GM12878 (cell line): ENCODE measurements around the gene CFAP90. TPM values are rescaled to one million over a fixed set of nuclear protein-coding genes. Genes with fewer than 3 reads are reported as not detected.

ENCODE experiments used
- ATAC-seq: fragments of 200-7000 bp; cut with Tn5 transposase; 3 replicates; pipeline ENCODE4 v1.9.1; 2020; ENCODE audit warnings: mild to moderate bottlenecking, moderate library complexity
- BruUV-seq: library from RNA; stranded (reverse); fragments of 400-500 nt; replicated peaks from 2 replicates; lab custom pipeline; 2021; lab: Mats Ljungman, UMichigan
- CTCF ChIA-PET: fragments of 300-600 bp; sonication (Branson Sonifier 250); formaldehyde crosslinking; extraction: SDS; loops from one replicate; lab custom pipeline; 2021; ENCODE audit warnings: inconsistent platforms; lab: Yijun Ruan, JAX
- POLR2A ChIA-PET: fragments of 350-600 bp; formaldehyde crosslinking; extraction: SDS; loops from one replicate; lab custom pipeline; 2021; ENCODE audit warnings: inconsistent platforms; lab: Charles Lee
- RAD21 ChIA-PET: fragments of 300-600 bp; sonication (Branson Sonifier 250); formaldehyde crosslinking; loops from one replicate; lab custom pipeline; 2023; ENCODE audit warnings: antibody characterized with exemption; ENCODE audit not compliant: unreplicated experiment; lab: Charles Lee
- SMC1A ChIA-PET: fragments of 300-600 bp; sonication (Branson Sonifier 250); formaldehyde crosslinking; loops from one replicate; lab custom pipeline; 2023; ENCODE audit not compliant: unreplicated experiment, uncharacterized antibody; lab: Charles Lee
- DNase-seq: peaks from one replicate; pipeline ENCODE4 v3.0.0-alpha.2; 2011; ENCODE audit warnings: low read depth, low spot score
- FAIRE-seq: peaks from 3 replicates; lab custom pipeline; 2011; peaks lifted over from hg19 to GRCh38; lab: Jason Lieb, UNC
- H2AFZ ChIP-seq: 2 replicates; pipeline ENCODE4 v1.6.0; 2011; ENCODE audit warnings: low read depth, low read length, control low read depth; ENCODE audit not compliant: control insufficient read depth
- H3K27ac ChIP-seq: 2 replicates; pipeline ENCODE4 v1.5.1; 2011; ENCODE audit warnings: control low read depth; ENCODE audit not compliant: control insufficient read depth, insufficient read depth
- H3K27me3 ChIP-seq, 2 experiments: replicated peaks in 1 of 2; 2 replicates each; pipeline versions ENCODE4 v1.6.0 to v1.6.1; 2011; ENCODE audit warnings: low read length in 1 of 2; ENCODE audit not compliant: control insufficient read depth in 2 of 2, insufficient read depth in 2 of 2
- H3K36me3 ChIP-seq, 2 experiments: 2 replicates each; pipeline ENCODE4 v1.5.1; 2011; ENCODE audit warnings: low read length in 1 of 2; ENCODE audit not compliant: control insufficient read depth in 2 of 2, insufficient read depth in 2 of 2
- H3K4me1 ChIP-seq: 2 replicates; pipeline ENCODE4 v1.6.1; 2011; ENCODE audit warnings: mild to moderate bottlenecking, low read length, moderate library complexity, mixed read lengths; ENCODE audit not compliant: control insufficient read depth, insufficient read depth
- H3K4me2 ChIP-seq: 2 replicates; pipeline ENCODE4 v1.6.0; 2011; ENCODE audit warnings: control low read depth; ENCODE audit not compliant: control insufficient read depth, insufficient read depth
- H3K4me3 ChIP-seq: fragments of 200-600 bp; sonication (generic); 2 replicates; pipeline ENCODE4 v1.5.1; 2016
- H3K79me2 ChIP-seq: 2 replicates; pipeline ENCODE4 v1.6.0; 2011; ENCODE audit warnings: low read length; ENCODE audit not compliant: control insufficient read depth, insufficient read depth
- H3K9ac ChIP-seq: 2 replicates; pipeline ENCODE4 v1.8.0; 2011; ENCODE audit warnings: low read length, control low read depth, mixed read lengths; ENCODE audit not compliant: control insufficient read depth, insufficient read depth
- H3K9me3 ChIP-seq: replicated peaks from 3 replicates; pipeline ENCODE4 v1.5.1; 2011; ENCODE audit warnings: mild to moderate bottlenecking, low read length; ENCODE audit not compliant: control insufficient read depth, insufficient read depth
- H4K20me1 ChIP-seq: 2 replicates; pipeline ENCODE4 v1.6.0; 2011; ENCODE audit not compliant: control insufficient read depth, insufficient read depth
- EED ChIP-seq: sonication (generic); IDR thresholded peaks from 2 replicates; pipeline ENCODE4 v1.6.1; 2016; ENCODE audit warnings: antibody characterized with exemption, low read depth
- EP300 ChIP-seq, 2 experiments: fragments of 150-350 bp in 1 of 2; IDR thresholded peaks; 2 replicates each; pipeline ENCODE4 v1.6.1; 2011 to 2012; ENCODE audit warnings: low read depth in 2 of 2, low read length in 2 of 2, borderline replicate concordance in 1 of 2, improper control_type of control experiment in 1 of 2, inconsistent platforms in 1 of 2; ENCODE audit not compliant: control insufficient read depth in 1 of 2
- FOXK2 ChIP-seq: fragments of 450-650 bp; IDR thresholded peaks from 2 replicates; pipeline ENCODE4 v1.6.1; 2017; ENCODE audit warnings: mild to moderate bottlenecking, moderate library complexity
- GATAD2B ChIP-seq: fragments of 450-650 bp; conservative IDR thresholded peaks from 2 replicates; pipeline ENCODE4 v1.6.1; 2017; ENCODE audit warnings: low read depth, mild to moderate bottlenecking, moderate library complexity
- IKZF1 ChIP-seq: fragments of 450-650 bp; conservative IDR thresholded peaks from 2 replicates; pipeline ENCODE4 v1.6.1; 2017; ENCODE audit warnings: antibody characterized with exemption, mild to moderate bottlenecking
- NR2F1 ChIP-seq: fragments of 450-650 bp; conservative IDR thresholded peaks from 2 replicates; pipeline ENCODE4 v1.6.1; 2017; ENCODE audit warnings: mild to moderate bottlenecking
- PKNOX1 ChIP-seq: fragments of 450-650 bp; IDR thresholded peaks from 2 replicates; pipeline ENCODE4 v1.6.1; 2016; ENCODE audit warnings: mild to moderate bottlenecking
- RB1 ChIP-seq: fragments of 450-650 bp; formaldehyde crosslinking; IDR thresholded peaks from 2 replicates; pipeline ENCODE4 v1.6.1; 2017; ENCODE audit warnings: mild to moderate bottlenecking, borderline replicate concordance
- REST ChIP-seq: IDR thresholded peaks from 2 replicates; pipeline ENCODE4 v1.6.1; 2012; ENCODE audit warnings: mild to moderate bottlenecking, low read depth, low read length
- RFX5 ChIP-seq: IDR thresholded peaks from 2 replicates; pipeline ENCODE4 v1.6.1; 2011; ENCODE audit warnings: low read depth, low read length, improper control_type of control experiment
- WGBS: methylation state at CpG from one replicate; pipeline ENCODE4 v1.1.6; 2016; ENCODE audit warnings: low lambda C conversion rate; ENCODE audit not compliant: insufficient replicate concordance, insufficient coverage; ENCODE audit errors: missing lambda C conversion rate; 5-methylcytosine and 5-hydroxymethylcytosine counted together
- in situ Hi-C: fragments of 300-500 bp; cut with MboI; formaldehyde crosslinking; loops from 9 replicates; pipeline ENCODE4 v1.14.3; 2018; ENCODE audit warnings: mixed read lengths
- intact Hi-C: fragments of 100-400 bp; cut with micrococcal nuclease; formaldehyde crosslinking; loops from one replicate; pipeline ENCODE4 v1.14.2; 2022; ENCODE audit not compliant: unreplicated experiment
- polyA plus RNA-seq, 11 experiments: library from polyadenylated mRNA; depleted of rRNA in 4 of 11; unstranded in 6 of 11; stranded (reverse) in 5 of 11; fragments of >200 nt; fragmentation: Nextera tagmentation in 4 of 11; fragmentation: Illumina TruSeq in 1 of 11; extraction: Ambion mirVana in 4 of 11; extraction: Trizol in 1 of 11; gene quantifications; 1 replicate in 1 of 11; 2 replicates in 10 of 11; pipeline versions ENCODE4 v1.2.1 to v1.2.3, GENCODE V29; 2011 to 2016; ENCODE audit warnings: inconsistent platforms in 2 of 11, missing spikeins in 2 of 11, low read depth in 1 of 11
- total RNA-seq, 4 experiments: library from RNA; depleted of rRNA in 3 of 4; stranded (reverse); fragments of >200 nt in 3 of 4; fragmentation: Illumina TruSeq in 1 of 4; extraction: Trizol in 1 of 4; gene quantifications; 2 replicates each; pipeline versions ENCODE4 v1.2.1 to v1.2.3, GENCODE V29; 2013 to 2021

Gene CFAP90
- total and polyA plus RNA-seq, 10 of the 15 experiments (the other 5 are each of a cell fraction or from before 2014, with no cell fraction given) = not detected

- TF ChIP-seq GATAD2B (no peak), EP300 (IDR thresholded peaks at IDR 0.05; ENCODE audit: borderline replicate concordance in 1 of 2, control insufficient read depth in 1 of 2, low read depth in 2 of 2, low read length in 2 of 2) (no peak), RFX5 (no peak)
Measured at GRCh38 chr5:7784683-7785380, 66.1 kb downstream of the CFAP90 start (continued).

- ChIA-PET CTCF (no interaction called here), SMC1A (interaction anchor here (1.8 kb wide), 1 partner anchor 11 kb away, joined by 6 read pairs; no protein-coding TSS in a partner anchor), POLR2A (no interaction called here), RAD21 (interaction anchor here (1.1 kb wide), 1 partner anchor 10 kb away, joined by 3 read pairs; no protein-coding TSS in a partner anchor)
- no peaks in the 10 kb centered on the region; the same call in 1 of the 2 replicates for H3K4me1 ChIP-seq
- no peak overlapping the region for H3K27ac ChIP-seq
- no peak overlapping the region for H3K4me3 ChIP-seq
- no peak overlapping the region for H3K4me2 ChIP-seq
- no peak overlapping the region for H3K9ac ChIP-seq
- in situ Hi-C loops = no loop called here
- 0% methylated on average over 3 of the region's 3 CpGs for WGBS
- intact Hi-C loops = no loop called here
- no peaks in the 10 kb centered on the region for H3K79me2 ChIP-seq
- no peaks in the 10 kb centered on the region for H3K9me3 ChIP-seq
- BruUV-seq = no TSS peak
- DNase-seq = no peak
- H2AFZ ChIP-seq = no peak overlapping the region
- no peaks in the 10 kb centered on the region for H3K27me3 ChIP-seq
- H4K20me1 ChIP-seq = no peaks in the 10 kb centered on the region
- no peak for FAIRE-seq
- no peaks in the 10 kb centered on the region for H3K36me3 ChIP-seq
- no peak for ATAC-seq
- no peak for TF ChIP-seq PKNOX1
- TF ChIP-seq FOXK2 = no peak
- TF ChIP-seq REST = no peak
- no peak for TF ChIP-seq EED
- TF ChIP-seq IKZF1 = no peak
- TF ChIP-seq NR2F1 = no peak
- TF ChIP-seq RB1 = no peak
Measured at GRCh38 chr5:7781899-7782298, 69.0 kb downstream of the CFAP90 start.
